Raji (cell line): ENCODE measurements around the gene ZCCHC4.

ENCODE experiments used
- POLR2A ChIP-seq: IDR thresholded peaks from 2 replicates; pipeline ENCODE4 v1.6.1; 2011; ENCODE audit warnings: low read depth, low read length, control low read depth; ENCODE audit not compliant: insufficient read depth

ZCCHC4 gene

DNA sequence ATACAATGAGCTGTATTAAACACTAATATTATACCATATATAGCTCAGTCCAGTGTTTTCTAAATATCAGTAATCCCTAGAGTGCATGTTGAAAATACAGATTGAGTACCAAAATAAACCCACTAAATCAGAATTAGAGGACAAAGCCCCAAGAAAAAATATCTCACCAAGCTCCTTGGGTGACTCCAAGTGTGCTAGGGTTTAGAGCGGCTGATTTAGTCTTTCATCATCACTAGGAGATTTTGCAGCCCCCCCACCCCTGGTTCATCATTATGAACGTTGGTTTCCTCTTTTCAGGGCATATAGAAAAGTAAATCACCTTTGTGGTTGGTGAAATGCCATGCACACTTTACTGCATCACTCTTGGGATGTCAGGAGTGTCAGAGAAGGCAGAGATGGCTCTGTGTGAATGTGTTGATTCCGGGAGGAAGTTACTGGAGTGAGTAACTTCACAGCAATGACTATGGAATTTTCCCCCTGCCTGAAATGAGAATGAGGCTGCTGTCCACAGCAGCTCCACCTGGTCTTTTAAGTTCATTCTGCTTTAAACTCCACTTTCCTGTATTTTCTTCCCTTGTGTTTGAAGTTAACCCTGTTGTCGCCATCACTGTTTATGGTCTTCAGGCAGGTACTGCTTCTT is 39.3 kb downstream of the ZCCHC4 start:
- TF ChIP-seq POLR2A: no peak

DNA sequence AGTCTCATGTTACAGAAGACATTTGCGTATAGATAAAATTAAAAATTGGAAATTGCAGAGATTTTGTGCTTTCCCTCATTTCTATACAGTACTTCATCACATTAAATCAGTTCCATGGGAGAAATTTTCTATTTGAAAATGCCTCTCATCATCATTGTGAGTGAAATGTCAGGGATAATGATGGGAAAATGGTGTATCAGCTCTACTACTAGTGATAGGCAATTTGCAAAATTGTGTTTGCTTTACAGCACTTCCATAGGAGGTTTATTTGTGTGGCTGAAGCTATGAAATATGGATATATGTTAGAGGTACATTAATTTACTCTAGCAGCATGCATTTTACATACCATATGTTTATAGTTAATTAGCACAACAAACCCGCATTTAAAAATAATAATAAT is 43.5 kb downstream of the ZCCHC4 start:
- no peak for TF ChIP-seq POLR2A

DNA sequence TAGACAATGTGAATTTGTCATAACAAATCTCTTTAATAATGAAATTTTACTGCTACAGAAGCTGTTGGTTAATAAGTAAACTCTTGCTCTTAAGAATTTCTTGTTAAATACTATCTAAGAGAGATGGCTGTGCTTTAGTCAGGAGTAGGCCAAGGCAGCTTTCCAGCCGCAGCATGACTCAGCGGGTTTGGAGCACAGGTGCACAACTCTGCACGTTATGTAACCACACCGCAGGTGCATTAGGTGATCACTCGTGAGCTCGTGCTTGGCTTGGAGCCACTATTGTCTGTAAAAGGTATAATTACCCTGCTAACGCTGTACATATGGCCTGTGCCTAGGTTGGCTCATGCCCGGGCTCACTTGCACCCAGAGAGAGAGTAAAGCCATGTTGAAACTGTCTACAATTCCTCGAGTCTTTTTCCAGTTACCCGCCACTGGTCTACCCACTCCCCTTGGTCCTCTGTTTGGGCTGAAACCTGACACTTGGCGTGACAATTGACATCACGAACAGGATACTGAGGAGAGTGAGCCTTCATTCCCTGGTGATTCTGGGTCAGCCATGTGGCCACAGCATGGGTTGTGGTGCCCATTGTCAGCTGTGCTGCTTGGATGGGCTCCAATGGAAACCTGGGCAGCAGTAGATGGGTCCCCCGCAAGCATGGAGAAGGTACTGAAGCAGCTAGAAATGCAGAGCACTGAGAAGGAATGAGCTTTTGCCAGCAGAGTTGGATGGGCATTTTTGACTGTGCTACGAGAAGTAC is 46.1 kb downstream of the ZCCHC4 start:
- TF ChIP-seq POLR2A: no peak

DNA sequence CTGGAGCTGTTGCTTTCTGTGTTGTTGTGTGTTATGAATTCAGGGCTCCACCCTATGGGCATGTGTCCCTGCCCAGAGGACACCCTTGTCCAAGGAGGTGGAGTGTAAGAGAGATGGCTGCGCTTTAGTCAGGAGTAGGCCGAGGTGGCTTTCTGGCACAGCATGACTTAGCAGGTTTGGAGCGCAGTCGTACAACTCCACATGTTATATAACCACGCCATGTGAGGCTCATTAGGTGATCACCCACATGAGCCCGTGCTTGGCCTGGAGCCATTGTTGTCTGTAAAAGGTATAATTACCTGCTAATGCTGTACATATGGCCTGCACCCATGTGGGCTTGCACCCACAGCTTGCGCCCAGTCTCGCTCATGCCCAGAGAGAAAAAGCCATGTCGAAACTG is 48.7 kb downstream of the ZCCHC4 start:
- TF ChIP-seq POLR2A: no peak

DNA sequence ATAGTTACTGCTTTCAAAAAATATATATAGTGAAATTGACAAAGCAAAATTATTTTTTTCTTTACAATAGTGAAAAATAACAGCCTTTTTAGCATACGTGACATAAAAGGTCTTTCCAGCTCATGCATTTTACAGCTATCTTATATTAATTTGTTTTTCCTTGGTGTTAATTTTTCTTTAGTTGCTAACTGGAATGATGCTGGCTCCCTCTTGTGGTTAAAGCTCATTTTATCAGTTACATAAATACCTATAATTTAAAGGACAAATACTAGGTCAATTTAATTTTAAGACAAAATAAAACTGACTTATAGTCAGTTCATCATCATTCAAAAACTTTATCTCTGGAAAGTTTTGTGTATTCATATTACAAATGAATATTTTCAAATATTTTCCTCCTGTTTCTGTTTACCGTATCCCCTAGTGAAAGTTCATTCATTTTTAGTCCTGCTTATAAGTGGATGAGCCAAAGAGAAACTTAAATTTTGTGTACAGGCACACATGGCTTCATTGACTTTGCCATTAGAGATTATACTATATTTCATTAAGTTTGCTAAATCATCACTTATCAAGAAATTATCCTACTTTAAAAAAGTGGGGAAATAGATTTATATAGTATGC is 54.5 kb downstream of the ZCCHC4 start:
- no peak for TF ChIP-seq POLR2A

DNA sequence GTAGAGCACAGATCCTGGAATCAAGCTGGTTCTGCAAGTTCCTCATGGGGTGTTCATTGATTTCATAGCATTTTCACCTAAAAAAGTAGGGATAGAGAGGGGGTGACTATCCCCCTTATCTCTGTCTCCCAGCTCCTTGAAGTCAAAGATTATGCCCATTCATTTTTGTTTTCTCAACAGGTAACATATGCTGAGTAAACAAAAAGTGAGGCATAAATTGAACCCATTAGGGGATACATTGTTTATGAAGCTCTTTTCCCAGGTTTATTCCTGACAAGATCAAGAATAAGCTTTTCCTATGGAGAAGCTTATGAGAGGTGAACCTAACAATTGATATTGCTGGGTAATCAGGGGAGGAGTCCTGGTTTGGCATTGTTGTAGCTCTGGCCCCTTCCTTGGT is 55.3 kb downstream of the ZCCHC4 start:
- TF ChIP-seq POLR2A: no peak

DNA sequence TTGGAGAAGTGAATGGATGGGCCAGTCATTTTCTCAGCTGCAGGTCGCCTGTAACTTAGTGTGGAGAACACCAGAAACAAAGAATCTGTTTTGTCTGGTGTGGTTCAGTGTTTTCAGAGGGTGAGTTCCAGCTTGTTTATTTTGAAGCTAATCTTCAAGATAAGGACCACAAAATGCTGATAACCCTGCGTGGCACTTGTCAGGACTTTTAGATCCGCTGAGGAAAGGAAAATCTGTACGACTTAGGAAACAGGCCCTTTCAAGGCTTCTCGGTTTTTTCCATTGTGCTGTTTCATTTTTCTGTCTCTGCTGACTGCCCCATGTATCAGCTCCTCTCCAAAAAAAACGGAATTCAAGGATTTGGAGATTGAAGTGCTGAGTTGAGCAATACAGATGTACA is 55.7 kb downstream of the ZCCHC4 start:
- no peak for TF ChIP-seq POLR2A

DNA sequence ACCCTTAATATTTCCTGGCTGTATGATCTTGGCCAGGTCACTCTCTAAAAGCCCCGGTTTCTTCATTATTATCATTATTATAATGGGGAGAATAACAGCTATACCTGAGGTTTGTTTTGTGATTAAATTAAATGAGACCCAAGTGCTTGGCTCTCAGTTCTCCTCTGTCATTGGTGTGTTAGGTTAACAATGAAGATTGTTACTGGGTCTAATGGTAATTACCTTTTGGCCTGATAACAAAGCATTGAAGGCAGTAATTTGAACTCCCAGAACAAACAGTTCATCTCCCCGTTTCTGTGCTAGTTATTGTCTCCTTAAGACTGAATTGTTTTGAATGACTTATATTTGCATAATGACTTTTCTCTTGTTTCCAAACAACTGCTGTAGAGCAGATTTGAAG is 57.7 kb downstream of the ZCCHC4 start:
- TF ChIP-seq POLR2A: no peak

DNA sequence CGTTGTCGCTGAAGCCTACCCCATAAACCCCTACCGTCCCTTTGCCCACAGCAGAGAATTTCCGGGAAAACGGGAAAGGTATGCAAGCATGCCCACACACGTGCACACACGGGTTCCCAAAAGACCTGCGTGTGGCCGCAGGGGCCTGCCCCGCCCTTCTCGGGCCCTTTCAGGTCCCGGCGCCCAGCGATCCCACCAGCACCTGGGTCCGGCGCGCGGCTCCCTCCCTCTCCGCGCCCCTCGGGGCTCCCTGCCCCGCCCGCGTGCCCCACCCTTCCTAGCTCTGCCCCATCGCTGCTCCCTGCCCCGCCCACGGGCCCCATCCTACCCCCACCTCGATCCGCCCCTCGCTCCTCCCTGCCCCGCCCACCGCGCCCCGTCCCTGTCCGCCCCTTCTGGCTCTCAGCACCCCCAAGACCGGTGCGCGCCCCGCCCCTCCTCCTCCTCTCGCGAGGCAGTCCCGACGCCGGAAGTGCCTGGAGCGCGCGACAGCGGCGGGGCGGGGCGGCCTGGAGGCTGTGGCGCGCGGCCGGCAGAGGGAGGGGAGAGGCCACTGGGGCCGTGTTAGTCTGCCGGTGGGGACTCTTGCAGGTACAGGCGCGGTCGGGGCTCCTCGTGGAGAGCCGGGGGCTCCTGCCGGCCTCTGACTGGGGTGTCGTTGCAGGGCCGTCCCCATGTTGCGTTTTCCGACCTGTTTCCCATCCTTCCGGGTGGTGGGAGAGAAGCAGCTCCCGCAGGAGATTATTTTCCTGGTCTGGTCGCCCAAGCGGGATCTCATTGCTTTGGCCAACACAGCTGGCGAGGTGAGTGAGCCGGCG is 64.4 kb downstream of the ZCCHC4 start, which contains the start of gene ANAPC4:
Gene ANAPC4, plus strand, starts transcription at position 510 of the 818 bp plus-strand sequence. Its CDS starts 165 bp downstream, at position 675.
- peak; percentile 89 for TF ChIP-seq POLR2A

DNA sequence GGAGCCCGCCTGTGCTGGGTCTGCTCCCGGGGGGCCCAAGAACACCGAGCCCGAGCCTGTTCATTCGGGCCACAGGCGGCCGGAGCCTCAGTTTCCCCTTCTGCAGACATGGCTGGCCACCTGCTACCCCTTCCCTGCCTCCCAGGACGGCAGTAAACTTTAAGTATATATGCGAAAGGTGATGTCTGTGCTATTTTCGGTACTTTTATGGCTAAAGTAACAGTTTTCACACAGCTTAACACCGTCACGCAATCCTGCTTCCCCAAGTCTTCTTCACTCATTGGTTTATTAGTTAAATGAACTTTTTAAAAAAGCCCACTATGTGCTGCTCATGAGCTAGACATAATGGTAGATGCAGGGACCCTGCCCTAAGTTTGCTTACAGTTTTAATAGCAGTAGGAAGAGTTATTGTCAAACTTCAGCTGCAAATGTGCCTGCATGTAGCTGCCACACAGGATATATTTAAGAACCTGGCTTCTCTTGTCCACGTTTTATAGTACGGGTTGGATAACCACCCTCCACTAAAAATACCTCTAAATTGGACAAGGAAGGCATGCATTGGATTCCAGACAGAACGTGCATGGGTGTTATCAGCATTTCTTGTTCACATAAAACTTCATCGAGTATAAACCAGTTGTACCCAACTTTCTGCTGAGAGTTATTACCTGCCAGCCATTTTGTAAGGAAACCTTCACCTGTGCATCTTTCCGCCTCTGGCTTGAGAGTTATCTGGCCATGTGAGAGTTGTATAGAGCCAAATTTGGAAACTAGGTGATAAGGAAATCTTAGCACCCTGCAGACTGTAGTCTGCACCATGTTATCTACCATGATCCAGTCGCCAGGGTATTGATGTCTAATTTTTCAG is 65.2 kb downstream of the ZCCHC4 start:
- TF ChIP-seq POLR2A: no peak

DNA sequence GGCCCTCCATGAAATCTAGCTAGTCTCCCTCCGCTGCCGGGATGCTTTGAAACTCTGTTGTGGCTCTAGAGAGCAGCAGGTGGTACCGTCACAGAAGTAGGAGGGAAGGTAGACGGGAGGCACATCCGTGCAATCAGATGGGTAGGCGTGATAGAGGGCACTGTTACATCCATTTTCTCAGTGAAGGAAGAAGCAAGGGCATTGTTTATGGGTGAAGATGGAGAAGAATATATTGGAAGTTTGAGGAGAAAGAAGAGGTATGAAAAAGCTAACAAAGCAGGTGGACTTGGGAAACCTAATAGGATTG is 65.8 kb downstream of the ZCCHC4 start:
- no peak for TF ChIP-seq POLR2A

DNA sequence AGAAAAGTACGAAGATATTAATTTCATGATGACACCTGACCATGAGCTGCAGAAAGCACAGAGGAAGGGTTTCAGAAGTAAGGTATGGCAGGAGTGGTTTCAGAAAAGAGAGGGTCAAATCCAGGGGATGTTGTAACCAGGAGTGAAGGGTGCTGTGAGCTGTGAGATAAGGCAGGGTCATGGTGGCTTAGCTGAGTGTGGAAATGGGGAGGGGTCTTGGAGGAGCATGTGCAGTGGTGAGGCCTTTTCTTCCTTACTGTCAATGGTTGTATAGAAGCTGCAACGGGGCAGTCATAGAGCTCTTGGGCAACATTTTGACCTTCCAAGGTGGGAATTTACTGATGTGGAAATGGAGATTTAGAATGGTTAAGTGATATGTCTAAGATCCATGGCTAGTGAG is 67.0 kb downstream of the ZCCHC4 start:
- TF ChIP-seq POLR2A: no peak

DNA sequence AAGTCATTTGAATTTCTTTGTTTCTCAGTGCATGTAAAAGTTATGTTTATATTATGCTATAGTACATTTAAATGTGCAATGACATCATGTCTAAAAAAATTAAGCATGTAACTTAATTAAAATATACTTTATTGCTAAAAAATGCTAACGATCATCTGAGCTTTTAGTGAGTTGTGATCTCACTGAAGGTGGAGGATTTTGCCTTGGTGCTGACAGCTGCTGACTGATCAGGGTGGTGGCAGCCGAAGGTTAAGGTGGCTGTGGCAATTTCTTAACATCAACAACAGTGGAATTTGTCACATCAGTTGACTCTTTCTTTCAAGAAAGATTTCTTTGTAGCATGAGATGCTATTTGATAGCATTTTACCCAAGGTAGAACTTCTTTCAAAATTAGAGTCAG is 71.1 kb downstream of the ZCCHC4 start:
- no peak for TF ChIP-seq POLR2A

DNA sequence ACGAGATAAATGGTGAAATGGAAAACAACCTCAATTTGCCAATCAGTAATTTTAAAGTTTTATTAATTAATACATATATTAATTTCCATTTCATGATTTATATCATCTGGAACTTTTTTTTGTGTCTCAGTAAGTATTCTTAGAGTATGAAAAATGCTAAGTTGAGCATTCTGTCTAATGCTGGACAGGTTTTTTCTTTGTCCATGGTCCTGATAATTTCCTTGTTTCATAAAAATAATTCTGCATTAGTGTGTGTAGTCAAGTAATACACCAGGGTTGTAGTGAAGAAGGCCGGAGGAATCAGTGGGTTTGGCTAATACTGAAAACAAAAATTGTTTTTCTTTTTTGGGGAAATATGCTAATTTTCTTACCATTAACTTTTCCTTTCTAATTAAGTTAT is 74.4 kb downstream of the ZCCHC4 start:
- no peak for TF ChIP-seq POLR2A

DNA sequence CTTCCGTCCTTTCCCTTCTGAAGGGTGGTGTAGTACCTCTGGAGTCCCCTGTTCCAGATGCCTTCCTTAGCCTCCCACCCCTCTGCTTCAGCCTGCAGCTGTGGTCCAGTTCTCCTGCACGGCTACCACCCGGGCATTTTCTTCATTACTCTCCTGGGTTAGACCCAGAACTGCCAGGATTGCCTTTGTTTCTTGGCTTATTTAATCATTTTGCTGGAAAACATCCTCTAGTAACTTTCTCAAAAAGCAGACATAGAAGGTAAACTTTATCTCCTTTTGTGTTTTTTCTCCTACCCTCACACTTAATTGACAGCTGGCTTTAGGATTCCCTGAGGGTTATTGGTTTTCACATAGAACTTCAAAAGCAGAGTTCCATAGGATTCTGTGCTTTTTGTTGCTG is 84.7 kb downstream of the ZCCHC4 start:
- TF ChIP-seq POLR2A: no peak
